PFSK-1 (cell line): ENCODE data around the gene TMEM9.

ENCODE experiments used
- FOXP2 ChIP-seq: optimal IDR thresholded peaks from 2 replicates; pipeline ENCODE3; 2011; ENCODE audit warnings: borderline replicate concordance, control low read depth, inconsistent platforms; ENCODE audit not compliant: insufficient read depth; ENCODE audit errors: extremely low read length, extremely low read depth
- POLR2AphosphoS5 ChIP-seq: IDR thresholded peaks from 2 replicates; pipeline ENCODE4 v1.6.1; 2012; ENCODE audit warnings: low read depth, mild to moderate bottlenecking, control low read depth, low read length, moderate library complexity
- SIN3A ChIP-seq: IDR thresholded peaks from 2 replicates; pipeline ENCODE4 v1.6.1; 2012; ENCODE audit warnings: mild to moderate bottlenecking, low read length, moderate library complexity, borderline replicate concordance; ENCODE audit not compliant: insufficient read depth
- TAF1 ChIP-seq: IDR thresholded peaks from 2 replicates; pipeline ENCODE4 v1.6.1; 2012; ENCODE audit warnings: low read length, control low read depth, borderline replicate concordance; ENCODE audit not compliant: insufficient read depth
- TF ChIP-seq, protein P1 (sequence below), 2 experiments: IDR thresholded peaks; 2 replicates each; pipeline versions ENCODE4 v1.6.1 to v1.8.0; 2011 to 2012; ENCODE audit warnings: low read depth in 2 of 2, low read length in 2 of 2, control low read depth in 1 of 2, inconsistent platforms in 1 of 2, mild to moderate bottlenecking in 1 of 2, moderate library complexity in 1 of 2; ENCODE audit not compliant: insufficient read depth in 1 of 2

Gene TMEM9

DNA sequence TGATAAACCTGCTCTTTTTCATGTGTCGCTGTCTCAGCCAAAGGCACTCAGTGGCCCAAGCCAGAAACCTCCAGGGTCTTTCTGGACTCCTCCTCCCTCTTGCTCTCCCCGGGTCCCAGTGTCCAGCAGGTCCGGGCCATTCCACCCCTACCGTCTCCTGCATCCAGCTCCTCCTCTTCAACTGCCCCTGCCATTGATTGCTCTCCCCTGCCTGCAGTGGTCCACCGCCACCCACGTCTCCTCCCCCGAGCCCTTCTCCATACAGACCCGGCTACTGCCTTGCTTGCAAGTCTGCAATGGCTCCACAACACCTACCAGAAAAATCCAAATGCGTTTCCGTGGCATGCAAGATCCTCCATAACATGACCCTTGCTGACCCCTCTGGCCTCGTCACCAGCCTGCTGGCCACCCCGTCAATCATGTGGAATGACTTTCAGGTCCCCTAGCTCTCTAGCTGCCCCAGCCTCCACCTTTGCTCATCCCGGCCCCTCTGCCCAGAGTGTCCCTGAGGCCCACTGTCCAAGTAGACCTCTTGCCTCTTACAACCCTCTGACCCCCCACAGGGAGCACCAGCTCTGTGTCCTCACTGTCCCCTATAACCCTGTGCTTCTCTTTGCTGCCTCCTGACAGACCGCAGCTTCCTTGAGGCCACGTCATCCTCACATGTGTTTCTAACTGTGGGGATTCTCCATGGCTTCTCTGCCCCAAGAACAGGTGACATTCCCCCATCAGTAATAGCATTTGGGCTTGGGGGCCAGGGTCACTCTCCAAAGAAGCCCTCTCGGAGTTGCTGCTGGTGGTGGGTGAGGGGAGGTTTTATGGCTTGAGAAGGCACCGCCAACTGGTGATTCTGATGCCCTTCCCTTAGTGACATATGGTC is 57.1 kb downstream of the TMEM9 start:
- no peak for TF ChIP-seq SIN3A
- TF ChIP-seq FOXP2: no peak
- TF ChIP-seq POLR2AphosphoS5: no peak

DNA sequence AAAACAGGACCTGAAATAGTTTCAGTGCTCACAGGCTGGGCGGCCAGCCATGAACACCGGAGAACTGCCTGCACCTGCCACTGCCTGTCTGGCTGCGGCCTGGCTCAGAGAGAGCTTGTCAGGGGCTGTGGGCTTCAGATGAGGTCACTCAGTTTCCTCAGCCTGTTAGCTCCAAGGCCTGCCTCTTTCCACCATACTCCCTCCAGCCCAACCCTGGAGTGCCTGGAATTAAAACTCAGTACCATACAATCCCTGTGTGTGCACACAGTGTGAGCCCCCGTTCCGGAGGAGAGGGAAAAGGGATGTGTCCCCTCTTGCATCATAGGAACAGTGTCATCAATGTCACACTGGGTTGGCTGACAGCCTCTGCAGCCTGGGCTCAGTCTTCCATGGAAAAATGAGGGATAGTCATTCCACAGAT is 58.2 kb downstream of the TMEM9 start:
- no peak for TF ChIP-seq FOXP2

DNA sequence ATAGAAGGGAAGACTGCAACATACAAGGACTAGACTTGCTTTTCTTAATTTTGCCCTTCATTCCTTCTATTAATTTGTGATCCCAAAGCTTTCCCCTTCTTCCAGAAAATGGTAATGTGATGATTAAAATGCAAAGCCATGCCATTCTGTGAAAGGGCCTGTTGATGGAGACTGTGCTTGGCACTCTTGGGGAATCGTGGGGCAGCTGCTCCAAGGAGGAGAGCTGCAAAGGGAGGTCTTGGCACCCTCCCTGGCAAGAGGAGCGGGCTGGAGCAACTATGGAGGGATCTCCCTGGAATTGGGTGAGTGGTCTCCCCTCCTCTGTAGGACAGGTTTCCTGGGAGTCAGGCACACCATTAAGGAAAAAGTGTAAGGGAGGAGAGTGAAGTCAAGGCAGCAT is 58.7 kb downstream of the TMEM9 start:
- TF ChIP-seq POLR2AphosphoS5: no peak
- no peak for TF ChIP-seq TAF1
- TF ChIP-seq, protein P1, sequence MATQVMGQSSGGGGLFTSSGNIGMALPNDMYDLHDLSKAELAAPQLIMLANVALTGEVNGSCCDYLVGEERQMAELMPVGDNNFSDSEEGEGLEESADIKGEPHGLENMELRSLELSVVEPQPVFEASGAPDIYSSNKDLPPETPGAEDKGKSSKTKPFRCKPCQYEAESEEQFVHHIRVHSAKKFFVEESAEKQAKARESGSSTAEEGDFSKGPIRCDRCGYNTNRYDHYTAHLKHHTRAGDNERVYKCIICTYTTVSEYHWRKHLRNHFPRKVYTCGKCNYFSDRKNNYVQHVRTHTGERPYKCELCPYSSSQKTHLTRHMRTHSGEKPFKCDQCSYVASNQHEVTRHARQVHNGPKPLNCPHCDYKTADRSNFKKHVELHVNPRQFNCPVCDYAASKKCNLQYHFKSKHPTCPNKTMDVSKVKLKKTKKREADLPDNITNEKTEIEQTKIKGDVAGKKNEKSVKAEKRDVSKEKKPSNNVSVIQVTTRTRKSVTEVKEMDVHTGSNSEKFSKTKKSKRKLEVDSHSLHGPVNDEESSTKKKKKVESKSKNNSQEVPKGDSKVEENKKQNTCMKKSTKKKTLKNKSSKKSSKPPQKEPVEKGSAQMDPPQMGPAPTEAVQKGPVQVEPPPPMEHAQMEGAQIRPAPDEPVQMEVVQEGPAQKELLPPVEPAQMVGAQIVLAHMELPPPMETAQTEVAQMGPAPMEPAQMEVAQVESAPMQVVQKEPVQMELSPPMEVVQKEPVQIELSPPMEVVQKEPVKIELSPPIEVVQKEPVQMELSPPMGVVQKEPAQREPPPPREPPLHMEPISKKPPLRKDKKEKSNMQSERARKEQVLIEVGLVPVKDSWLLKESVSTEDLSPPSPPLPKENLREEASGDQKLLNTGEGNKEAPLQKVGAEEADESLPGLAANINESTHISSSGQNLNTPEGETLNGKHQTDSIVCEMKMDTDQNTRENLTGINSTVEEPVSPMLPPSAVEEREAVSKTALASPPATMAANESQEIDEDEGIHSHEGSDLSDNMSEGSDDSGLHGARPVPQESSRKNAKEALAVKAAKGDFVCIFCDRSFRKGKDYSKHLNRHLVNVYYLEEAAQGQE (IDR thresholded peaks at IDR 0.05; ENCODE audit: insufficient read depth in 1 of 2, low read depth in 2 of 2, low read length in 2 of 2): no peak
- no peak for TF ChIP-seq SIN3A
- no peak for TF ChIP-seq FOXP2

DNA sequence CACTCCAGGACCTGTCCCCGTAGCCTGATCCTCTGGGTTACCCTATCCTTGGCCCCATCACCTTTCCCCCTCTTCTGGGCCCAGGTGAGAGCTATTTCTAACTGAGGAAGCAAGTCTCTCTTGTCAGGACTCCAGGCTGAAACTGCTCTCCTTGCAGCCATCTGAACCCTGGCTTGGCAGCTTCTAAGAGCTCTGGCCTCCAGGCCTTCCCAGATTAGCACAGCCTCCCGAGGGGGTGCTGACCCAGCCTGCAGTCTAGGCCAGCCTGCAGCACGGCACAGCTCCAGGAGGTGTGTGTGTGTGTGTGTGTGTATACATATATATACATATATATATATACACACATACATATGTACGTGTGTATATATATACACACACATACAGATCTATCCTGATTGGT is 59.4 kb downstream of the TMEM9 start:
- TF ChIP-seq, protein P1 (IDR thresholded peaks at IDR 0.05; ENCODE audit: insufficient read depth in 1 of 2, low read depth in 2 of 2, low read length in 2 of 2): no peak
- TF ChIP-seq TAF1: no peak
- TF ChIP-seq POLR2AphosphoS5: no peak

DNA sequence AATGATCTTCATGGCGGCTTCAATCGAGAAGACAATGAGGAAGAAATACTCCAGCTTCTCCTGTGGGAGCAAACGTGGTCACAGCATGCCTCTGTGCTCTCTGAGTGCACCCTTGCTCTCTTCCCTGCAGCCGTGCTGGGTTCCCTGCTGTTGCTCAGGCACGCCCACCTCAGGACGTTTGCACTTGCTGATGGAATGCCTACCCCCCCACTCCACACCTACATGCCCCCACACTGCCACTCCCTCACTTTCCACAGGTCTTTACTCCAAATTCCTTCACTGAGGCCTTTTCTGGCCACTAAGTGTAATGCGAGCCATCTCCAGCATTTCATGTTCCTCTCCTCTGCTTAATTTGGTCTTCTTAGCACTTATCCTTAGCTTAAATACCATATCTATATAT is 60.3 kb downstream of the TMEM9 start:
- TF ChIP-seq, protein P1 (IDR thresholded peaks at IDR 0.05; ENCODE audit: insufficient read depth in 1 of 2, low read depth in 2 of 2, low read length in 2 of 2): no peak
- TF ChIP-seq FOXP2 (no peak), TAF1 (no peak), SIN3A (no peak), POLR2AphosphoS5 (no peak)

DNA sequence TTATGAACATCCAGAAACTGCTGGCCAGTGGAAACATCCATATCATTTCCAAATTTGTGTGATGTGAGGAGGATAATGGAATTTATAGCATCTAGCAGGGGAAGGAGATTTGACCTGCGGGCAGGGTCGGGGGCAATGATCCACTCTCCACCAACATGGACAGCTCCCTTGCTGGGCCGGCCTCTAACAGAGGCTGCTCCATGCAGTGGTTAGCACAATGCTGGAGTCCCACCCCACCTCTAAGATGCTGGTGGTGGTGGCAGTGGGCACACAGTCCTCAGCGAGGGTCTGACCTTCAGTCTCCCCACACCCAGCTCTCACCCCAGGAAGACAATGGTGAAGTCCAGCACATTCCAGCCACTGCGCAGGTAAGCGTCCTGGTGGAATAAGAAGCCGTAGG is 60.7 kb downstream of the TMEM9 start:
- TF ChIP-seq POLR2AphosphoS5: no peak
- no peak for TF ChIP-seq SIN3A
- TF ChIP-seq, protein P1 (IDR thresholded peaks at IDR 0.05; ENCODE audit: insufficient read depth in 1 of 2, low read depth in 2 of 2, low read length in 2 of 2): no peak
